Breast epithelium (tissue), 3 donors: ENCODE data around the gene LPCAT2.

Source experiments
- POLR2A ChIP-seq: fragments of 450-650 bp; IDR thresholded peaks from one replicate; pipeline ENCODE4 v1.6.1; 2016; ENCODE audit warnings: antibody characterized with exemption, mild to moderate bottlenecking, moderate library complexity
- POLR2AphosphoS5 ChIP-seq, 3 donors: sonication (generic); formaldehyde crosslinking; IDR thresholded peaks; one replicate each; pipeline ENCODE4 v1.6.1; 2017; ENCODE audit warnings: antibody characterized with exemption in 3 of 3
- TF ChIP-seq, protein P1 (sequence below), 3 donors: fragments of 450-650 bp; IDR thresholded peaks; one replicate each; pipeline ENCODE4 v1.5.1; 2016 to 2017; ENCODE audit warnings: antibody characterized with exemption in 3 of 3, mild to moderate bottlenecking in 3 of 3, moderate library complexity in 3 of 3

DNA sequence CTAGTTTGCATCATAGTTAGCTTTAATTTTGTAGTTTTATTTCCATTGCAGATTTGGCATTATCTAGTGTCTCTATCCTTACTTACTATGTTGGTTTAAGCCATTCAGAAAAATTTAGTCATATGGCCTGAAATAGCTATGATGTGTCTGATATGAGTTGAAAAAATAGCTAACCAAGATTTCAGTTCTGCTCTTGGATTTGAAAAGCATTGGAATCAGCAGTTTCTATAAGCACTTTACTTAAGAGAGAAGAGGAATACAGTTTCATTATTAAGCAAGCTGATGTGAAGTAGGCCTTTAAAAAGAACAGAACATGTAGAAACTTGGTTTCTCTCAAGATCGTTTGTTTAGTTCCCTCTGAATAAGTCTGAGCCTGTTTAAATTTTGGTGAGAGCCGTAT, 25.9 kb downstream of the LPCAT2 start:
- TF ChIP-seq, protein P1, sequence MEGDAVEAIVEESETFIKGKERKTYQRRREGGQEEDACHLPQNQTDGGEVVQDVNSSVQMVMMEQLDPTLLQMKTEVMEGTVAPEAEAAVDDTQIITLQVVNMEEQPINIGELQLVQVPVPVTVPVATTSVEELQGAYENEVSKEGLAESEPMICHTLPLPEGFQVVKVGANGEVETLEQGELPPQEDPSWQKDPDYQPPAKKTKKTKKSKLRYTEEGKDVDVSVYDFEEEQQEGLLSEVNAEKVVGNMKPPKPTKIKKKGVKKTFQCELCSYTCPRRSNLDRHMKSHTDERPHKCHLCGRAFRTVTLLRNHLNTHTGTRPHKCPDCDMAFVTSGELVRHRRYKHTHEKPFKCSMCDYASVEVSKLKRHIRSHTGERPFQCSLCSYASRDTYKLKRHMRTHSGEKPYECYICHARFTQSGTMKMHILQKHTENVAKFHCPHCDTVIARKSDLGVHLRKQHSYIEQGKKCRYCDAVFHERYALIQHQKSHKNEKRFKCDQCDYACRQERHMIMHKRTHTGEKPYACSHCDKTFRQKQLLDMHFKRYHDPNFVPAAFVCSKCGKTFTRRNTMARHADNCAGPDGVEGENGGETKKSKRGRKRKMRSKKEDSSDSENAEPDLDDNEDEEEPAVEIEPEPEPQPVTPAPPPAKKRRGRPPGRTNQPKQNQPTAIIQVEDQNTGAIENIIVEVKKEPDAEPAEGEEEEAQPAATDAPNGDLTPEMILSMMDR (IDR thresholded peaks at IDR 0.05): no peak
- no peak for TF ChIP-seq POLR2AphosphoS5 (IDR thresholded peaks at IDR 0.05)
- TF ChIP-seq POLR2A: no peak
